Activated gamma-delta T cell (primary cell): Measurements from ENCODE around the gene MMP23B.
"Not testable (repeated sequence)": the region's sequence is repeated elsewhere in the genome, so short reads cannot be mapped to it uniquely, and the experiment has no call there.

Experiments used
- DNase-seq: peaks from one replicate; lab custom pipeline; 2025; lab: John Stamatoyannopoulos, UW

MMP23B gene

GRCh38 chr1:1666526-1666925 lies 34.6 kb downstream of the MMP23B start:
- DNase-seq: no peak

- no peak for DNase-seq
These were observed 37.8 kb downstream of the MMP23B start for GRCh38 chr1:1669468-1670440.

- no peak for DNase-seq
These were observed 38.9 kb downstream of the MMP23B start for GRCh38 chr1:1670866-1671265.

GRCh38 chr1:1671365-1672119 lies 39.6 kb downstream of the MMP23B start:
- DNase-seq: no peak

- no peak for DNase-seq
These were observed 40.4 kb downstream of the MMP23B start for GRCh38 chr1:1672181-1672965.

GRCh38 chr1:1674806-1675205 lies 42.8 kb downstream of the MMP23B start:
- DNase-seq: not testable (repeated sequence)

GRCh38 chr1:1675218-1675617 lies 43.2 kb downstream of the MMP23B start:
- DNase-seq: not testable (repeated sequence)

- not testable (repeated sequence) for DNase-seq
These were observed 44.1 kb downstream of the MMP23B start for GRCh38 chr1:1676087-1676486.

GRCh38 chr1:1677718-1678580 lies 46.0 kb downstream of the MMP23B start:
- peak; percentile 37 for DNase-seq

GRCh38 chr1:1678581-1679380 lies 46.8 kb downstream of the MMP23B start:
- DNase-seq: no peak

GRCh38 chr1:1680031-1680911 lies 48.3 kb downstream of the MMP23B start:
- no peak for DNase-seq

- DNase-seq: no peak
These were observed 48.9 kb downstream of the MMP23B start for GRCh38 chr1:1680912-1681273.

- no peak for DNase-seq
These were observed 51.3 kb downstream of the MMP23B start for GRCh38 chr1:1683104-1683905.
